Stimulated activated CD8-positive, alpha-beta memory T cell treated with anti-CD3 and anti-CD28 coated beads, Interleukin-7, amount 100 ng/mL, for 24 hours (primary cell): ENCODE measurements around the gene NRXN3.
"Not testable (repeated sequence)": the region's sequence is repeated elsewhere in the genome, so short reads cannot be mapped to it uniquely, and the experiment has no call there.

Experiments used
- DNase-seq: peaks from one replicate; pipeline ENCODE4 v3.0.0-alpha.2; 2020; ENCODE audit warnings: low read depth

NRXN3 gene

GRCh38 chr14:79732911-79733655 lies 1562.9 kb downstream of the NRXN3 start:
- no peak for DNase-seq

GRCh38 chr14:79734151-79734550 lies 1564.0 kb downstream of the NRXN3 start:
- no peak for DNase-seq

GRCh38 chr14:79734656-79735055 lies 1564.5 kb downstream of the NRXN3 start:
- DNase-seq: no peak

- DNase-seq: no peak
Observed at GRCh38 chr14:79735121-79735520, 1564.9 kb downstream of the NRXN3 start.

- DNase-seq: no peak
Observed at GRCh38 chr14:79740066-79740601, 1570.0 kb downstream of the NRXN3 start.

- DNase-seq: no peak
Observed at GRCh38 chr14:79742142-79742541, 1572.0 kb downstream of the NRXN3 start.

- DNase-seq: no peak
Observed at GRCh38 chr14:79745046-79745445, 1574.9 kb downstream of the NRXN3 start.

- no peak for DNase-seq
Observed at GRCh38 chr14:79749065-79749464, 1578.9 kb downstream of the NRXN3 start.

GRCh38 chr14:79758985-79759384 lies 1588.8 kb downstream of the NRXN3 start:
- no peak for DNase-seq

GRCh38 chr14:79764323-79764722 lies 1594.2 kb downstream of the NRXN3 start:
- DNase-seq: no peak

GRCh38 chr14:79766511-79766910 lies 1596.3 kb downstream of the NRXN3 start:
- DNase-seq: no peak

GRCh38 chr14:79767251-79767650 lies 1597.1 kb downstream of the NRXN3 start:
- DNase-seq: no peak

GRCh38 chr14:79767721-79768120 lies 1597.5 kb downstream of the NRXN3 start:
- not testable (repeated sequence) for DNase-seq

- no peak for DNase-seq
Observed at GRCh38 chr14:79781882-79782281, 1611.7 kb downstream of the NRXN3 start.

- no peak for DNase-seq
Observed at GRCh38 chr14:79783041-79783440, 1612.9 kb downstream of the NRXN3 start.

- DNase-seq: no peak
Observed at GRCh38 chr14:79786522-79786921, 1616.3 kb downstream of the NRXN3 start.

GRCh38 chr14:79788346-79788745 lies 1618.2 kb downstream of the NRXN3 start:
- DNase-seq: no peak

GRCh38 chr14:79791055-79791732 lies 1621.0 kb downstream of the NRXN3 start:
- no peak for DNase-seq

GRCh38 chr14:79802093-79802492 lies 1631.9 kb downstream of the NRXN3 start:
- no peak for DNase-seq

GRCh38 chr14:79805636-79806035 lies 1635.5 kb downstream of the NRXN3 start:
- DNase-seq: no peak

- DNase-seq: no peak
Observed at GRCh38 chr14:79809849-79810612, 1639.9 kb downstream of the NRXN3 start.

GRCh38 chr14:79820866-79821535 lies 1650.8 kb downstream of the NRXN3 start:
- no peak for DNase-seq
